ENCODE data around the gene NME8.

NME8 gene

DNA sequence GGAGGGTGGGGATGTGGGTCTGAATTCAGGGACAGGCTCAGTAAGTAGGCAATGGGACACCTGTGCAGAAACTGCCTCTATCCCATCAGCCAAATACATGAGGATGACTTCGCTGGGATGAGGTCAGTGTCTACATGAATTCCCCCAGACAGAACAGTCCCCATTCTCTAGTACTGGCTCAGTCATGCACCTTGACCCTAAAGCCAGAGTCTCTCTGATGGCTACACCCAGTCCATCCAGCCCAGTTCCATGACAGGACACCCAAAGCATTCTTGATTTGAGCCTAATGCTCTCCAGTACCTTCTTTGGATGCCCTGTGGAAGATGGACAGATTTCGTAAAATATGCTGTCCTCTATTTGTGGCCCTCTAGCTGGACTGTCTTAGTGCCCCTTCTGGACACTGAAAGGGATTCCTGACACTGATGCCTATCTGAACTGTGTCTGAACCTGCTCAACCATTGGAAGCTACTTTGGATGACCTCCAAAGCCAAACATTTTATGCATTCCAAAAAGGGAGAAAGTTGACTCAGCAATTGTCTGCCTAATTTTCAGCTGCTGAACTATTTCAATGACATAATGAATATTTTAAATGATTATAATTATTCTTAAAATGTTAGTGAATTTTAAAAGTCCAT is 53.6 kb downstream of the NME8 start:
- DNase-seq: no peak

DNA sequence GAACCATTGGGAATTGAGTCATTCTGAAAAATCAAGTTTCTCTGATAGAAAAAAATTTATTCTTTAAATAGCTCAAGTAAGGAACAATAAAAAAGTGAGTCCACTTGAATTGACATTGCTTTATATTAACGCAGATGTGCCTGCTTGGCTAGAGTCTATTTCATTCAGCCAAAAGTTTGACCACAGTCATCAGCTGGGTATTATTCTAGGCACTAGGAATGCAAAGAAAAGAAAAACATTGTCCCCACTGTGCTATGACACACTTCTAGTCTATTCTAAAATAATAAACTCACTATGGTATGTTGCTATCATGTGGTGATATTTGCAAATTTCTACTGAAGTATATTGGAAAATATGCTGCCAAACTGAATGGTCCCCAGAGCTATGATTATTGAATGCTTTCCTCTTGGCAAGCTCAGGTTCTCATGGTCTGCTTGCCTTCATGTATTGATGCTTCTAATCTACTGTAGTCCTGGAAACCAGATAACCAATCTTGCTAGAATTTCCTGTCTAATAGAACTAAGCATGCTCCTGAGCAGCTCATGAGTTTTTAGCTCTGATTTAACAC is 59.9 kb downstream of the NME8 start:
- DNase-seq: no peak

DNA sequence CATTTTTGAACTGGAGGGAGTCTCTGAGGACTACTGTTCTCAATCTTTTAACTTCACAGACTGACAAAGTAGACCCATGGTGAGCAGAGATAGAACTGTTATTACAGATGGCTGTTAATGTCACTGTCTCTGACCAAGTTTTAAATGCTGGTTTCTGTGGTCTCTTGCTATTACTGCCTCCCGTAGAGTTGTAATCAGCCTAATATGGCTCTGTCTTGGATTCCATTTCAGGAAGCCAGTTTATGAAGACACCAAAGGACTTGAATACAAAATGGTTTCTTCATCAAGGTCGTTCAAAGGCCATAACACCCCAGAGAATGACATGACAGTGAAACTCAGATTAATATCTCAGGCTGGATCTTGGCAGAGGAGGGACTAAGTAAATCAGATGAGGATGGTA is 64.4 kb downstream of the NME8 start:
- DNase-seq: no peak

DNA sequence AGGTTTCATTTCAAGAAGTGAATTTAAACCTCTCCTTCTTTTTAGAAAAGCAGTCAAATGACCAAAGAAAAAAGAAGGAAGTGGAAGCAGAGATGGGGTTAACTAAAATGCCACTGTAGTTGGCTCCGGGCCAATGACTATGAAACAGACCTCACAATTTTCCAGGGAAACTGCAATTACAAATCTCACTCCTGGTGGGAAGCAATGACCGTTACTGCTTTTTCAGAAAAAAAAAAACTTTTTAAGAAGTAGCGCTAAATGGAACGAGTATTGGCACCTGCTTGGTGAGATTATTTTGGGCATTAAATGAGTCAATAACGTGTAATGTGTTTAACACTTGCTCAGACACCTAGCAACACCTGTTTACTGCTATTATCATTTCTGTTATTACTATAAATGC is 67.0 kb downstream of the NME8 start:
- no peak for DNase-seq

DNA sequence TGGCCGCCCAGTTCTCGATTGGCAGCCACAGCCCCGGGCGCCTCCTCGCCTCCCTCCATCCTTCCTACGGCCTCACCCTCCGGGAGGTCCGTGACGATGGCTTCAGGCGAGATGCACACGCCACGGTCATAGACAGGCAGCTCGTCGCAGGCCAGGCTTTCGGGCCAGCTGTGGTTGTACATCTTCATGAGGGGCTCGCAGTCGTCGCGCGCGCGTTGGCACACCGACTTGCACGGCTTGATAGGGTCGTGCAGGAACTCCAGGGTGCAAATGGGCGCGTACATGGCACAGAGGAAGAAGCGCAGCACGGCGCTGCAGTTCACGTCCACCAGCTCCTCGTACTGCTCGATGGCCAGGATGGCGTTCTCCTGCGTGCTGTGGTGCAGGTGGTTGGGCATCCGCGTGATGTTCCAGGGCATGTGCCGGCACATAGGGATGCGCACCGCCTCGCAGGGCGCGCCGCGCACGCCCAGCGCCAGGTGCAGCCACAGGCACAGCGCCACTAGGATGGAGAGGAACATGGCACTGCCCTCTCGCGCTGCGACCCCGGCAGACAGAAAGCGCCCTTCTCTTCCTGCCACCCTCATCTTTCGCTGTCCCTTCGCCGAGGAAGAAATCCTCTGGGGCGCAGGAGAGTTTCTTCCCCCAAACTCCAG is 67.7 kb downstream of the NME8 start:
- DNase-seq: peak; percentile 20

DNA sequence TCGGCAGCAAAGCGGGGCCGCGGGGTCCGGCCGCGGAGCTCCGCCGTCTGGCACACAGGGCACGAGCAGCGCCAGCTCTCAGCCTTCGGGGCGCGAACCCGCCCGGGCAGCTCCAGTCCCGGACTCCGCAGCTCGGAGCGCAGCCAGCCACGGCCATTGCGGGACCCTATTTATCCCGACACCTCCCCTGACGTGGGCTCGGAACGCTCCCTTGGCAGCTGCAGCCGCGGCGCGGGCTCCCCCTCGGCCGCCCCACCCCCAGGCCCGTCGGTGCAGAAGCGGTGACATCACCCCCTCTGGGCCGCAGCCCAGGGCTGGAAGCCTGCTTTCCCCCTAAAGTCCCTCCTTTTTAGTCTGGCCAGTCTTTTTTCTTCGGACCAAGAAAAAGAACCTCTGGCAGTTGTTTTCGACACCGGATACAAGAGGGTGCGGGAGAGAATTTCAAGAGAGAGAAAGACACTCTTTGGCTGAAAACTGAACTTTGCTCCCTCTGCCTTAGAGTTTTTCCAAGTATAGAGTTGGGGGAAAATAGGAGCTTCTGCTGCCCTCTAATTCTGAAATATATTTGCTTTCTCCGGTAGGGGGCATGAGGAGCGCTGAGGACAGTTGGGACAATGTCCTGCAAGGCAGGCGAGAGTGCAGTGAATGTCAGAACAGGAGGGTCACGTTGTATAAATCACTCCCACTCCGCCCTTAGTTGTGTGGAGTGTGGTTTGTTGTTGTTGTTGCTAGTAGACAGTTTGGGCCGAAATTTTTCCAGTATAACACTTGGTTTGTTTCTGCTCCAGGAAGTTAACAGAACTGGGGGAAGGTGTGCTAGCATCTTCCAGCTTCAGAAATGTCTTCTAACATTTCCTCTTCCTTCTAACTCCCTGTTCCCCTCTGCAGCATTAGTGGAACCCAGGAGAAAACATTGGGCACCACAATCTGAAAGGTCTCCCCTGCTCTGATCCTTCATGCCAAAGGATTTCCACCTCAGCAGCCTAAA is 68.6 kb downstream of the NME8 start, which contains the start of gene SFRP4:
Gene SFRP4 (minus strand): TSS at position 145 of the 988 bp plus-strand sequence. CDS start 280 bp downstream, outside the sequence.
- peak; percentile 51 for DNase-seq

DNA sequence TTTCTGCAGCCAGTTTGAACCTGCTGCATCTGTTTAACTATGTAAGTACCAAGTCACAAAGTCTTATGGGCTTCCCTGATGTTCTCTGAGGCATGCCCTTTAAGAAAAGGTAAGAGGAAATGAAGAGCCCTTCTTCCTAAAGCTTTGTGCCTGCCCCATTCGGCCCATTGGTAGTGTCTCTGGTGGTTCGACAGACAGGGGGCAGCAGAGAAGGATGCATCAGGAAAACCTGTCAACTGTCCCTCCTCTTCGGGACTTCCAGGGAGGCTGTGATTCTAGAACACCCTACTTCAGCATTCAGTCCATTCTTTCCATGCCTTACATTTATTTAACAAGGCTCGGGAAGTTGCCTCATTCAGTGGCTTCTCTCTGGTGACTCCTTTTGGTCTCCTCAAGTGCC is 70.1 kb downstream of the NME8 start:
- DNase-seq: no peak

DNA sequence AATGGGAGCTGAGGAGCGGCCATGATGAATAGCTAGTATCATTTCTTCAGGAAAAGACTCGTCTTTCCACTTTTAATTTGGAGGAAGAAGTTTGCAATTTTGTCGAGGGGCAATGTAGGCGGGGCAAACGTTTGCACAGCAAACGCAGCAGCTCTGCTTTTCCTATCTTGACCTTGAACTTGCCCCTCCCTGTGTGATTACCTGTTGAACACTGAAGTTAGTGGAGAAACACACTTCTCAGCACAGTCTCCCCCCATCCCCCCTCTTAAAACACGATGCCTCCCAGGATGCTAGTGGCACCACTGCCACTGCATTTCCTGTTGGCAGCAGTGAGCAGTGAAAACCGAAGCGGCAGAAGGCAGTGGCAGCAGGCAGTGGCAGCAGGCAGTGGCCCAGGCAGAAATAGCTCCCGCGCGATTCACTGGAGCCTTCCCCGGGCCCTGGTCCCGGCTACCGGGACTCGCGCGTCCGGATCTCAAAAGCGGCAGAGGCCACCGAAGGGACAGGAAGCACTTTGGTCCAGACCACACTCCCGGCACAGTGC is 72.0 kb downstream of the NME8 start, which contains the start of gene EPDR1:
Gene EPDR1 (plus strand): TSS at position 336 of the 544 bp plus-strand sequence. CDS start 300 bp downstream, outside the sequence.
- DNase-seq: peak; percentile 57

DNA sequence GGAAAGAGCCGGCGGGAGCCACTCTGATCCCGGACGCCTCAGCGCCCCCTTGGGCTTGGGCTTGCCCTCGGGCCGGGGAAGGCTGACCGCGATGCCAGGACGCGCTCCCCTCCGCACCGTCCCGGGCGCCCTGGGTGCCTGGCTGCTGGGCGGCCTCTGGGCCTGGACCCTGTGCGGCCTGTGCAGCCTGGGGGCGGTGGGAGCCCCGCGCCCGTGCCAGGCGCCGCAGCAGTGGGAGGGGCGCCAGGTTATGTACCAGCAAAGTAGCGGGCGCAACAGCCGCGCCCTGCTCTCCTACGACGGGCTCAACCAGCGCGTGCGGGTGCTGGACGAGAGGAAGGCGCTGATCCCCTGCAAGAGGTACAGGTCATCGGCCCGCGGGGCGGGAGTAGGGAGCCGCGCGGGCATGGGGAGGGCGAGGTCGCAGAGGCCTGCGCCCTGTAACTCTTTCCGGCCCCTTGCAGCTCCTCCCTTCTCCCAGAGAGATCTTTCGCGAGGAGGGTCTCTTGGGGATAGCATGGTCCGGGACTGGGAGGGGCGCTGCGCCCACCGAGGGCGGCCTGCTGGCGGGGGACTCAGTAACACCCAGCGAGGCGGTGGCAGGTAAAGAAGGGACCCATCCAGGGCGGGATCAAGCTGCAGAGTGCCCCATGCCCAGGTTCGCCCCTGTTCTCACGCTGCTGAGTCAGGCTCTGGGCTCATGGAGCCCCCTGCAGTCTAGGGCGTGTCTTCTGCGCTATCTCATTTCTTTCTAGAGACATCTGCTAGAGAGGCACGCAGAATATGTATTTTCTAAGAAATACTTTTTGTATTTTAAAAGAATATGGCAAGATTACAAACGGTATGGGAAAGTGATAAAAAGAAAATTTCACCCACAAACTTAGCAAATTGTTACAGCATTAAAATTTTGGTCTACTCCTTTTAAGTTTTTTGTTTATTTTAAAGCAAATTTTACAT is 72.7 kb downstream of the NME8 start:
- peak; percentile 54 for DNase-seq

DNA sequence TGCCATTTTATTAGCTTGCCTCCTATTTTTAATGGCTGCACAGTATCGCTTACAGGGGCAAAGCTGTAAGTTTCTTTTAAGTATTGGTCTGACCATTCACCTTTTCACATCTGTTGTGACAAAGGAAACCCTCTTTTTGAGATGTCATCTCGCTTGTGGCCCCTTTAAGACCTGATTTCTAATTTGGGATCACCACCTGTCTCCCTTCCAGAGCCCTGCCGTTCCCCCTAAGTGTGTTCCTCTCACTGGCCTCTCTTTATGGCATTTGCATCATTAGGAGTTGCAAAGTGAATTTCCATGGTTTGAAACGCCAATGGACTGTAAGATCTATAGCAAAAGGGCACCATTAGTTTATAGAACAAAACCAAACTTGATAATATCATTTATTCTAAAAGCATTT is 73.5 kb downstream of the NME8 start:
- no peak for DNase-seq

DNA sequence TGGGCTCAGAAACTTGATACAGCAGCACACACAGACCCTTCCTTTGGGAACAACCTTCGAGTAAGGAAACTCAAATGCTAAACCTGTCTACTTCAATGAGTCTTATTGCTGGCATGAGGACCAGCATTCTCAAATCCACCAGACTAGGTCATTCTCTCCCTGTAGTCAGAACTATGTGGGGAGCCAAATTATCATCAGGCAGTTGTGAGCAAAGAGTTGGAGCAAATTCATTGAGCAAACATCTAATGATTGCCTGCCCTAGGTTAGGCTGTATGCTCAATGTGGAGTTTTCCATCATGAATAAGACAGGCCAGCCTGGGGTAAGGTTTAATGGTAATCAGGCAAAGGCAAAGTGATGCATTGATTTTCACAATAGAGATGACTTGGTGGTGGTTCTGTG is 75.6 kb downstream of the NME8 start:
- no peak for DNase-seq

DNA sequence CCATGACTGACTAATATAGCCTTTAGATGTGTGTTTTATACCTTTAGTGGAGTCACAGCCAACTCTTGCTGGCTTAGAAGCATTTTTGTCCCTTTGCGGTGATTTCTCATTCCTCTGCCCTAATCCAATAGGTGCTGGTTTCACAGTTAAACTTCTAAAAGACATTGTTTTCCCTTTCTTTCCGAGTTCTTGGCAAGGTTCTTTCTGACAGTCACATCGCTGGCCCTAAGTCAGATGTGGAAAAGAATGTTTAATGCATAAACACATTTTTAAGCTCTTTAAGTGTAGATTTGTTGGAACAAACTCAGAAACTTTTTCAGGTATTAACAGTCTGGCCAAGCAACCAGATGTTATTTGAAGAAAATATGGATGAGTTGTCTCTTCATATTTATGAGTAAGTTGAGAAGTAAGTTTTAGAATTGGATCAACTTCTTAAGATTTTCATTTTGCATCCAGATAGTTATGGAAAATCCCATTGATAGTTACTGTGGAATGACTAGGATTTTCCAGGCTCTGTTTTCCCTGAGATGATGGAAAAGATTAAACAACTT is 76.2 kb downstream of the NME8 start:
- DNase-seq: no peak

DNA sequence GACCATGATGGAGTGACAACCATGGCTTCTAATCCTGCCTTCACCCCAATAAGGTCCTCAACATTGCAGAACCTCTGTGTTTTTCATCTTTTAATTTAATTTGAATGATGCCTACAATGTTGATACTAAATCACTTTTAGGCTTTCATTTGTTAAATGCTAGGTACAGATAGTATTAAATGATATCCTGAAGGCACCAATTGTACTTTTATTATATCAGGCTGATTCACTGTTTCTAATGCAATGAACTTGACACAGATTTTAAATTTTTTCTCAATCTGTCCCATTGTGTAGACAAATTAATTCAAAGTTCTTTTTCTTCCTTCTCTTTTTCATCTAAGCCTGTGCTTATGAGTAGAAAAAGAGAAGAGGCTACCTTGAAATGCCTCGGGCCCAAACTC is 77.2 kb downstream of the NME8 start:
- DNase-seq: no peak

DNA sequence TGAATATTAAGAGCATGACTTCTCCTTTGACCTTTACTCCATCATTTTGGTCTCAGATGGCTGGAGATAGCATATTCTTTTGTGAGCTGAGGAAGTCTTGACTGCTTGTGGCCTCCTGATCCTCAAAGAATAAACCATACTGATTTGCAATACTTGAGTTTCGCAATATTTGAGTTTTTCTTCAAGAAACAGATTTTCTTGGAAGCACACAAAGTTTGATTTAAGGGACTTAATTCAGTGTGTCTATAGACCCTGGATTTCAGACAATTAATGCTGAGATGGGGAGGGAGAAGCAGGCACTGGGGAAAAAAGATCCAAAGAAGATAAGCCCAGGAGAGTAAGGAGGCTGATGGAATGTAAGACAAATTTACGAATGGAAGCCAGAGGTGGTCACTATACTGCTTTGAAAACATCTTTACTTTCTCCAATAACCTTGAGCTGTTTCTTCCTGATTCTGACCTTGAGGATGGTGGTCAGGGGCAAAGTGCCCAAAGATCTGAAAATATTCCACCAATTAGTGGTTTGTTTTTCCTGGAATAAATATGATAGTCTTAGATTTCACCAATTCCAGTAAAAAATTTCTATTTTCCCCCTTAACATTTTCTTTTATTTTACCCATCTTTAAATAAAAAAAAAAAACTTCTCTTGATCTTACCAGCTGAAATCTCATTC is 79.5 kb downstream of the NME8 start:
- no peak for DNase-seq

DNA sequence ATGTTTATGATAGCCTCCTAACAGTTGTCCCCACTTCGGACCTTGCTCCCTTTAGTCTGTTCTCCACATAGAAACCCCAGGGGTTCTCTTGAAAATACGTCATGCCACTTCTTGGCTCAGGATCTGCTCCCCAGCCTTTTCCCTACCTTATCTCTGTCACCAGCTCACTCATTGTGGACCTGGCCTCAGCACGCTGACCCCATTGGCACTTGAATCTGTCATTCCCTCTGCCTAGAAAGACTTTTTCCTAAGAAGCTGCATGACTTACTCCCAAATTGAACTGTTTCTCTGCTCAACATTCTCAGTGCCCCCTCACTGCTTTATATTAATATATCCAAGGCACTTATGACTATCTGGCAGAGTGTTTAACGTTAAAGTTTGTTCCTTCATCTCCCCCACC is 80.5 kb downstream of the NME8 start:
- DNase-seq: no peak

DNA sequence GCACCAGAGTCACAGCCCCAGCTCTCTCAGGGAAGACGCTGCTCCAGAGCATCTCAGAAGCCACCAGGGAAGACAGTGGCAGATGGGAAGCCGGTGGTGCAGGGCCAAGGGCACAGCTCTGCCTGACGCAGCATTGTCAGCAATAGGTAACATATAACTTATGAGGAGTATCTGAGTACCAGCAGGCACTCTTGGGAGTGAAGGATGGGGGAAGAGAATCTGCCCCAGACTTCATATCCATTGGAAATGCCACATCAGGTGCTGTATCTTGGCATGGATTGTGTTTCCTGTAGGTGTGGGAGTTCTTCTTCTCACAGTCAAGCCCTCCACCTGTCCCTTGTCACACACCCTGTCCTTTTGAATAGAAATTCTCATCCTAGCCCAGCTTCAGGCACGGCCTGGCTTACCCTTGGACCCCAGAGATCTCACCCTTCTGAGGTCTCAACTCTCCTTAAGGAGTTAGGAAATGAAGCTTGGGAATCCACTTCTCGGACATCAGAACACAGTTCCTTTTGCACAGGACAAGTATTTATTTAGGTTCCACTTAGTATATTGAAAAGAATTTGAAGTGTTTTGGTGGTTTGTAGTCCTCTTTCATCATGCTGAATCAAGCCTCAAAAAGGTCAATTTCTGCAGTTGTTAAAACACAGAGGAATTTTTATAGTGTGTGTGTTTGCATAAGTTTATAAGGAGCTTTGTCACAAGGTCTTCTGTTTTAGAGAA is 82.0 kb downstream of the NME8 start:
- DNase-seq: no peak

DNA sequence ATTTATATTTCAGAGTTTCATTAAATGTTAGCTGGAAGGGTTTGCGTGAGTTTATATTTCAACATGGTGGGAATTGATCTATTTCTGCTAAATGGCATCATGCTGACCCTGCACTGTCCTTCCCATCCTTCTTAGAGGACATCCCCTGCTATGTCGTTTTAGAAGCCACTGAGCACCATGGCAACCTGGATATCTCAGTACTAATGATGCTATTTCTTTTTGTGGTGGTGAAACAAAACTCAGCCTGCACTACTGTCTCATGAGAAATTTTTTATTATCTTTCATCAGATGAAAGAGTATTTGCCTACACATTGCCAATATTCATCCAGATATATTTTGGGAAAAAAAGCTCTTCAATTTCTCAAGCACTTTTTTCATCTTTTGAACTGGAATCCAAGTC is 84.1 kb downstream of the NME8 start:
- DNase-seq: no peak

DNA sequence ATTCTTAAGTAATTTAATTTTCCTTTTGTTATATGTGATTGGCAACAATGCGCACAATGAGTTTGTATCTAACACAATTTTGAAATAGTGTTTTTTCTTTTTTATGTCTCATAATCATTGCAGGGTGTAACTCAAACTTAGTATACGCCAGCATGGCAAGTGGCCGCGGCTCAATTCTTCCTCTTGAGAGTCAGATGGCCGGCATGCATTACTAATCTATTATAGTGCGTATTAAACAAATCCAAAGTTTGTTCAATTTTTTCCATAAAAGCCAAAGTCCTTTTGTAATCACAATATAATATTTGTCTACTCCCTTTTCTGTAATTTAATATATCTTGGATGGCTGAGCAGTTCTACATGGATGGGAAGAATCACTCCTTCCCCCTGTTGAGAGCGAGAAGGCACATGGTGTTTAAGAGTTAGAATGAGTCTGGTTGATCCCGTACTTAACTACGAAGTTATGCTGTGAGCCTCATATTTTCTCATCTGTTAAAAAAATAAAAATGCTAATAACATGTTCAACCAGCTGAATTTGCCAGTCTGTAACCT is 84.7 kb downstream of the NME8 start:
- no peak for DNase-seq

DNA sequence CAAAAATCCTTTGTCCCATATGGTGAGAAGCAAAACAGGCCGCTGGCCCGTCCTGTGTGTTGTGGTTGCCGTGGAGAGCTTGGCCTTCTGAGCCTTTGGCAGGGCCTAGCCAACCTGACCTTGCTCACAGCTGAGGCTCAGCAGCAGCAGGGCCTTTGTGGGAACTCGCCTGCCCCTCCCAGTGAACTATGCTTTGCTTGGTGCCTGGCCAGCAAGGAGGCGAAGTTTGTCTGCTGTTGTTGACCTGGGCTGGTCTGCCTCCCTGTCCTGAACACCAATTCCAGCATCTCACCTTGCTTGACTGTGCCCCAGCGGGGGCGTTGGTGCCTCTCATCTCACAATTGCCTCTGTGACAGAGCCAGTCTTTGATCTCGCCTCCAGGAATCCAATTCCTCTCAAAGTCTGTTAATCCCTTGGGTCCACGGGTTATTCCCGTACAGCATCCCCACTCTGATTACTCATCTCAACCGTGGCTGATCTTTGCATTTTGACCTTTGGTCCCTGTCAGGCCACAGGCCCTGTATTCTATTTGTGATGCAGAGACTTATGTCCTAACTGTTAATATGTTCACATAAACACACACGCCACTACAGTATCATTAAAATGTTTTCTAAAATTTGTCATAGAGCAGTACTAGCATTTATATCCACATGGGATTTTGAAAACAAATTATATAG is 94.7 kb downstream of the NME8 start:
- DNase-seq: no peak

All from NCI-H510A treated with DMSO at 0.1 percent for 48 hours (cell line).